Measurements from ENCODE around the gene H2AZ1.

The H2AZ1 gene

DNA sequence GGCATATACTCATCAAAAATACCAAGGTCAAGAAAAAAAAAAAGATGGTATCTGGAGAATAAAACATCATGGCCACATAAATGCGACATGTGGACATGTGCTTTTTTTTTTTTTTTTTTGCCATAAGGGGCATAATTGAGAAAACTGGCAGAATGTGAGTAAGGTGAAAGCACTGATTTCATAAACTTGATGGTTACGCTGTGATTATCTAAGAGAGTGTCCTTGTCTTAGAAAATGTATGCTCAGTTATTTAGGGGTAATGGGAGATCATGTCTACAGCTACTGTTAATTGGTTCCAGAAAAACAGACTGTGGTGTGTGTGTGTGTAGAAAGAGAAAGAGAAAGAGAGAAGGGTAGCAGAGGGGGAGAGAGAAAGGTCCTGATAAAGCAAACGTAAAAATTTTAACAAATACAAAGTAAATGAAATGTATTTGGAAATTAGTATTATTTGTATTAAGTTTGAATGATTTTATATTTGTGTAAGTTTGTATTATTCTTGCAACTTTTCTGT is 11.8 kb downstream of the H2AZ1 start:
- ChIA-PET POLR2A (no interaction called here), CTCF (no interaction called here)
- H3K4me3 ChIP-seq (ENCODE audit: low read depth, low read length), result no peak overlapping the region
- TF ChIP-seq, protein P1, sequence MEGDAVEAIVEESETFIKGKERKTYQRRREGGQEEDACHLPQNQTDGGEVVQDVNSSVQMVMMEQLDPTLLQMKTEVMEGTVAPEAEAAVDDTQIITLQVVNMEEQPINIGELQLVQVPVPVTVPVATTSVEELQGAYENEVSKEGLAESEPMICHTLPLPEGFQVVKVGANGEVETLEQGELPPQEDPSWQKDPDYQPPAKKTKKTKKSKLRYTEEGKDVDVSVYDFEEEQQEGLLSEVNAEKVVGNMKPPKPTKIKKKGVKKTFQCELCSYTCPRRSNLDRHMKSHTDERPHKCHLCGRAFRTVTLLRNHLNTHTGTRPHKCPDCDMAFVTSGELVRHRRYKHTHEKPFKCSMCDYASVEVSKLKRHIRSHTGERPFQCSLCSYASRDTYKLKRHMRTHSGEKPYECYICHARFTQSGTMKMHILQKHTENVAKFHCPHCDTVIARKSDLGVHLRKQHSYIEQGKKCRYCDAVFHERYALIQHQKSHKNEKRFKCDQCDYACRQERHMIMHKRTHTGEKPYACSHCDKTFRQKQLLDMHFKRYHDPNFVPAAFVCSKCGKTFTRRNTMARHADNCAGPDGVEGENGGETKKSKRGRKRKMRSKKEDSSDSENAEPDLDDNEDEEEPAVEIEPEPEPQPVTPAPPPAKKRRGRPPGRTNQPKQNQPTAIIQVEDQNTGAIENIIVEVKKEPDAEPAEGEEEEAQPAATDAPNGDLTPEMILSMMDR (IDR thresholded peaks at IDR 0.05; ENCODE audit: insufficient read depth, low read length, missing control alignments), result no peak
- no peak for DNase-seq (ENCODE audit: low read depth, low spot score)

DNA sequence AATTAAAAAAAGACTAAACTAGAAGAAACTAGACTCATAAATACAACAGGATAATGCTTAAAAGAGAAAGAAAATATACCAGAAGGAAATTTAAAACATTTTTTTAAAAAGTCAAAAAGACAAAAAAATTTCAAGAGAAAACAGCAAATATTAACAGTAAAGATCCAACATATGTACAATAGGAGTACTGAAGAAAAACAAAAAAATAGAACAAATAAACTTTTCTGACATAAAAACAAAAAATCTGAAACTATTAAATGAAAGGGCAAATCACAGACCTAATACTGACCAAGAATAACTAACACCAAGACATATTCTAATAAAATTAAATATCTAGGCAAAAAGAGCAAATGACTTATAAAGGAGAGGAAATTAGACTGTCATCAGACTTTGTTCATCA is 15.2 kb downstream of the H2AZ1 start:
- no peak for DNase-seq (ENCODE audit: low read depth, low spot score)
- ChIA-PET CTCF (interaction anchor here (1.3 kb wide), 1 partner anchor 11 kb away, joined by 3 read pairs; the partner anchor contains the start of gene DNAJB14), POLR2A (no interaction called here)
- TF ChIP-seq, protein P1 (IDR thresholded peaks at IDR 0.05; ENCODE audit: insufficient read depth, low read length, missing control alignments), result no peak
- H3K4me3 ChIP-seq (ENCODE audit: low read depth, low read length), result no peak overlapping the region

DNA sequence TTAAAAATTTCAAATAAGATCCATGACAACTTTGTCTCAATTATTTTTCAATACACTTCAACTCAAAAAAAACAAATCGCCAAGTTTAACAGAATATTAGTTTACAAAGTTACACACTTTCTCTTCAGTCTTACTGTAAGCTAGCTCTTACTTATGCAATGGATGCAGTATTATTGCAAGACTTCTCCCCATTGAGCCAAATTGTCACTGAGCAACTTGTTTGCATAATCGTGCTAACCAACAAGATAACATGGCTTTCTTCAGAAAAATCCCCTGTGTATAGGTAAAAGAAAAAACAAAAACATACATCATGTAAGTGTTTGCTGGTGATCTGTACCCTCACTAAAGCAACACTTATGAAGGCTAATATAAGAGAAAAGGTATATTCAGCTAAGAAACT is 22.5 kb downstream of the H2AZ1 start:
- POLR2A ChIA-PET, result no interaction called here
- CTCF ChIA-PET, result interaction anchor here (1.8 kb wide), 1 partner anchor 18 kb away, joined by 5 read pairs; the partner anchor contains the start of gene DNAJB14
- TF ChIP-seq, protein P1 (IDR thresholded peaks at IDR 0.05; ENCODE audit: insufficient read depth, low read length, missing control alignments), result no peak
- no peak overlapping the region for H3K4me3 ChIP-seq (ENCODE audit: low read depth, low read length)
- no peak for DNase-seq (ENCODE audit: low read depth, low spot score)

DNA sequence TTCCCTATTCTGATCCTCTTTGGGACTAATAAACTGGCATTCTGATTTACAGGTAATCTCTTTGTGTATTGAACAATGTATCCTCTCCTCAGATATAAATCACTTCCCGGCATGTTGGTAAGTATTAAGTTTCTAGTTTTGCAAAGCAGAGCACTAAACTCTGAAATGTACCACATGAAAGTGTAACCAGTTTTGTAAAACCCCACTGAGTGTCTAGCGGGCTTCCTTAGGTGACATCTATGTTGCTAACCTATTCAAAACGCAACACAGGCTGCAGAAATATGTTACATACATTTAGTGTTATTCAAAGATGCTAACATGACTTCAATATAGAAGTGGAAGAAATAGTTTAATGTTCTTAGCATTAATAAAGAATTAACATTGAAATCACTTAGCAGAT is 28.9 kb downstream of the H2AZ1 start:
- POLR2A ChIA-PET, result no interaction called here
- CTCF ChIA-PET, result interaction anchor here (1.3 kb wide), 1 partner anchor 27 kb away, joined by 5 read pairs; no protein-coding TSS in a partner anchor
- no peak for DNase-seq (ENCODE audit: low read depth, low spot score)
- no peak overlapping the region for H3K4me3 ChIP-seq (ENCODE audit: low read depth, low read length)
- TF ChIP-seq, protein P1 (IDR thresholded peaks at IDR 0.05; ENCODE audit: insufficient read depth, low read length, missing control alignments), result no peak

DNA sequence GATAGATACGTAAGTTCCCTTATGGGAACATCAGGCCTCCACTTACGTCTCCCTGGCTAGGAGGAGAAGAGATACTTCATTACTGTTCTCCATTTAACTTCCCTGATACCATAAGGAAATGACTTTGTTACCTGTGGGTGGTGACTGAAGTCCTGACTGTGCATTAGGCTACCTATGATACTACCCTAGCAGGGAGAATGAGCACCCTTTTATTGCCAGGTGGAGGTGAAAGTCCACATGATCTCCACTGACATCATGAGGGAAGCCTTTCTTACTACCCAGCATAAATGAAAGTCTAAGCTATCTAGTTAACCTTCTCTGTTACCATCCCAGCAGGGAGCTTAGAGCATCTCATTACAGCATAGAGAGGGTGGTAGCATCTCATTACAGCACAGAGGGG is 31.4 kb downstream of the H2AZ1 start:
- no peak overlapping the region for H3K4me3 ChIP-seq (ENCODE audit: low read depth, low read length)
- DNase-seq (ENCODE audit: low read depth, low spot score), result no peak
- TF ChIP-seq, protein P1 (IDR thresholded peaks at IDR 0.05; ENCODE audit: insufficient read depth, low read length, missing control alignments), result no peak
- ChIA-PET CTCF (interaction anchor here (1.0 kb wide), 1 partner anchor 11 kb away, joined by 3 read pairs; no protein-coding TSS in a partner anchor), POLR2A (no interaction called here)

DNA sequence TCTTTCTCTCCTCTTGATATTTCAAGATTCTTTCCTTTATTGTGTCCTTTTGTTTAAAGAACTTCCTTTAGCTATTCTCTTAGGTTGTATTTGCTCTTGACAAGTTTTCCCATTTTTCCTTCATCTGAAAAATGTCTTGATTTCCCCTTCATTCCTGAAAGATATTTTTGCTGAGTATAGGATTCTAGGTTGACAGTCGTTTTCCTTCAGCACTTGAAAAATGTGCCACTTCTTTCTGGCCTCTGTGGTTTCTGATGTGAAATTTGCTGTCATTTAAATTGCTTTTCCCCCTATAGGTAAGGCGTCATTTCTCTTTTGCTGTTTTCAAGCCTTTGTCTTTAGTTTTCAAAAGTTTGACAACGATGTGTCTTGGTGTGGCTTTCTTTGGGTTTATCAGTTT is 32.5 kb downstream of the H2AZ1 start:
- ChIA-PET CTCF (interaction anchor here (1.3 kb wide), 1 partner anchor 31 kb away, joined by 3 read pairs; no protein-coding TSS in a partner anchor), POLR2A (no interaction called here)
- TF ChIP-seq, protein P1 (IDR thresholded peaks at IDR 0.05; ENCODE audit: insufficient read depth, low read length, missing control alignments), result no peak
- DNase-seq (ENCODE audit: low read depth, low spot score), result no peak
- no peak overlapping the region for H3K4me3 ChIP-seq (ENCODE audit: low read depth, low read length)

Measured in AG04449 (cell line).